Measurements from ENCODE around the gene LCN15. TPM values are rescaled to one million over a fixed set of nuclear protein-coding genes. Genes with fewer than 3 reads are reported as not detected.

LCN15 gene
- total RNA-seq, 1 donor from 2014 or later, result not detected

Other genes with a start within 250 kb of the LCN15 start
- gene NOTCH1, start 218.5 kb downstream of the LCN15 start, total RNA-seq, result 80.8 and 84.4 TPM in 2 replicates
- 0.49 and 1.0 TPM in 2 replicates for gene EGFL7, start 101.6 kb downstream of the LCN15 start, total RNA-seq
- 13.5 and 14.7 TPM in 2 replicates for gene AGPAT2, start 77.1 kb downstream of the LCN15 start, total RNA-seq
- gene DIPK1B, start 51.9 kb downstream of the LCN15 start, total RNA-seq, result 0.29 and 0.37 TPM in 2 replicates
- gene LCN10, start 21.6 kb downstream of the LCN15 start, total RNA-seq, result 0.07 TPM in 1 of 2 replicates, not detected in the other
- gene LCN6, start 16.0 kb downstream of the LCN15 start, total RNA-seq, result not detected in 2 replicates
- gene LCN8, start 6.3 kb downstream of the LCN15 start, total RNA-seq, result not detected in 2 replicates
- gene TMEM141, start 26.8 kb upstream of the LCN15 start, total RNA-seq, result 39.2 and 41.2 TPM in 2 replicates
- 0.42 and 0.56 TPM in 2 replicates for gene CCDC183, start 31.8 kb upstream of the LCN15 start, total RNA-seq
- 106 and 107 TPM in 2 replicates for gene RABL6, start 43.4 kb upstream of the LCN15 start, total RNA-seq
- 8.1 and 8.8 TPM in 2 replicates for gene AJM1, start 78.0 kb upstream of the LCN15 start, total RNA-seq
- gene PHPT1, start 84.9 kb upstream of the LCN15 start, total RNA-seq, result 161 and 165 TPM in 2 replicates
- 21.5 and 26.0 TPM in 2 replicates for gene MAMDC4, start 87.8 kb upstream of the LCN15 start, total RNA-seq
- 428 and 445 TPM in 2 replicates for gene EDF1, start 101.8 kb upstream of the LCN15 start, total RNA-seq
- gene TRAF2, start 122.0 kb upstream of the LCN15 start, total RNA-seq, result 80.6 and 85.0 TPM in 2 replicates
- gene FBXW5, start 180.2 kb upstream of the LCN15 start, total RNA-seq, result 117 and 119 TPM in 2 replicates
- 3.1 and 4.2 TPM in 2 replicates for gene C8G, start 180.7 kb upstream of the LCN15 start, total RNA-seq
- gene LCN12, start 187.8 kb upstream of the LCN15 start, total RNA-seq, result 3.2 and 3.8 TPM in 2 replicates
- gene PTGDS, start 213.0 kb upstream of the LCN15 start, total RNA-seq, result 5.2 and 5.3 TPM in 2 replicates
- gene LCNL1, start 218.5 kb upstream of the LCN15 start, total RNA-seq, result not detected in 2 replicates
- 79.8 and 84.2 TPM in 2 replicates for gene PAXX, start 227.9 kb upstream of the LCN15 start, total RNA-seq
- 1.4 and 1.8 TPM in 2 replicates for gene CLIC3, start 232.1 kb upstream of the LCN15 start, total RNA-seq

All from T-helper 1 cell treated with Interleukin-12 subunit alpha and Interleukin-12 subunit beta and Interleukin-4 antibody, amounts not matched to agents 30 ng/mL and 1 ng/mL, for 36 hours (primary cell).